Activated CD8-positive, alpha-beta memory T cell treated with anti-CD3 and anti-CD28 coated beads, Interleukin-2, amount 50 U/mL, for 4 hours (primary cell): ENCODE measurements around the gene PAX8.

Experiments
- DNase-seq: peaks from one replicate; pipeline ENCODE4 v3.0.0-alpha.2; 2020

The PAX8 gene

GRCh38 chr2:113180131-113180946 lies 98.4 kb downstream of the PAX8 start:
- DNase-seq, result no peak

- no peak for DNase-seq
Measured at GRCh38 chr2:113179446-113180045, 99.2 kb downstream of the PAX8 start.

- peak; percentile 62 for DNase-seq
Measured at GRCh38 chr2:113178891-113179290, 99.8 kb downstream of the PAX8 start.

GRCh38 chr2:113178069-113178746 lies 100.5 kb downstream of the PAX8 start:
- no peak for DNase-seq

GRCh38 chr2:113176696-113177355 lies 101.9 kb downstream of the PAX8 start:
- no peak for DNase-seq

- no peak for DNase-seq
Measured at GRCh38 chr2:113175736-113176695, 102.7 kb downstream of the PAX8 start.

GRCh38 chr2:113175042-113175628 lies 103.6 kb downstream of the PAX8 start:
- DNase-seq, result peak; percentile 52

GRCh38 chr2:113174376-113174750 lies 104.4 kb downstream of the PAX8 start:
- no peak for DNase-seq

GRCh38 chr2:113173542-113174375 lies 105.0 kb downstream of the PAX8 start, which contains the start of gene PSD4:
PSD4 (plus strand) TSS chr2:113173971; CDS start chr2:113182457, 8,486 bp downstream.
- peak; percentile 79 for DNase-seq

- no peak for DNase-seq
Measured at GRCh38 chr2:113172721-113173541, 105.8 kb downstream of the PAX8 start.

- DNase-seq, result no peak
Measured at GRCh38 chr2:113171334-113172075, 107.2 kb downstream of the PAX8 start.

- DNase-seq, result no peak
Measured at GRCh38 chr2:113169586-113169985, 109.1 kb downstream of the PAX8 start.

GRCh38 chr2:113169002-113169530 lies 109.7 kb downstream of the PAX8 start:
- no peak for DNase-seq

GRCh38 chr2:113167962-113168340 lies 110.8 kb downstream of the PAX8 start:
- no peak for DNase-seq

- DNase-seq, result no peak
Measured at GRCh38 chr2:113167115-113167932, 111.4 kb downstream of the PAX8 start.

- no peak for DNase-seq
Measured at GRCh38 chr2:113166187-113166645, 112.5 kb downstream of the PAX8 start.
